Measurements from ENCODE around the gene ARIH2. TPM values are rescaled to one million over a fixed set of nuclear protein-coding genes. Genes with fewer than 3 reads are reported as not detected.
A peak's percentile ranks its signal among the peaks of the same experiment; 100 is the strongest.

Gene ARIH2
- total RNA-seq, 2 experiments from 2014 or later: 105 to 112 TPM

GRCh38 chr3:48928679-48929078 lies 10.0 kb downstream of the ARIH2 start:
- POLR2A ChIA-PET: interaction anchor here (0.6 to 1.8 kb wide), 3 partner anchors 9 to 18 kb away, joined by 3 to 14 read pairs (median 4); partner anchors contain the start of gene ARIH2
- CTCF ChIA-PET: interaction anchor here (0.7 to 3.9 kb wide), 5 partner anchors 10 to 1238 kb away, joined by 3 to 15 read pairs (median 4); partner anchors contain the start of genes ARIH2 and QRICH1
- Mint-ChIP-seq H3K36me3 (ENCODE audit: low read depth) (peaks cover 61% of the 10 kb centered on the region), H3K9me3 (ENCODE audit: low read depth) (no peaks in the 10 kb centered on the region), H3K4me1 (peaks cover 67% of the 10 kb centered on the region), H3K4me3 (peak overlapping the region; percentile 36), H3K27me3 (no peaks in the 10 kb centered on the region), H3K27ac (peak overlapping the region; percentile 87)
- no peak for DNase-seq
- intact Hi-C loops (cut with DNase I, micrococcal nuclease): loop anchor here (1.0 kb wide), 1 partner anchor 10 kb away; the partner anchor contains the start of gene ARIH2 (in 2 of the 2)
- no peak for ATAC-seq

- Mint-ChIP-seq H3K9me3 (ENCODE audit: low read depth) (no peaks in the 10 kb centered on the region), H3K36me3 (ENCODE audit: low read depth) (peaks cover 65% of the 10 kb centered on the region), H3K27ac (peak overlapping the region; percentile 68), H3K4me3 (no peak overlapping the region), H3K27me3 (no peaks in the 10 kb centered on the region), H3K4me1 (peaks cover 73% of the 10 kb centered on the region)
- no peak for ATAC-seq
- CTCF ChIA-PET: interaction anchor here (0.5 to 3.9 kb wide), 9 partner anchors 11 to 1239 kb away, joined by 3 to 15 read pairs (median 3); partner anchors contain the start of gene ARIH2
- no peak for DNase-seq
- POLR2A ChIA-PET: interaction anchor here (1.1 to 1.8 kb wide), 2 partner anchors 10 to 14 kb away, joined by 3 to 14 read pairs; partner anchors contain the start of gene ARIH2
- intact Hi-C loops (cut with DNase I, micrococcal nuclease): no loop called here
Measured at GRCh38 chr3:48929358-48930035, 10.9 kb downstream of the ARIH2 start.

- H3K4me1 Mint-ChIP-seq: peaks cover 79% of the 10 kb centered on the region
- peaks cover 70% of the 10 kb centered on the region for H3K36me3 Mint-ChIP-seq (ENCODE audit: low read depth)
- ATAC-seq: no peak
- ChIA-PET POLR2A (interaction anchor here (0.6 to 1.1 kb wide), 4 partner anchors 9 to 84 kb away, joined by 3 read pairs; no protein-coding TSS in a partner anchor), CTCF (interaction anchor here (0.7 to 3.9 kb wide), 6 partner anchors 12 to 166 kb away, joined by 3 to 15 read pairs (median 3); partner anchors contain the start of gene ARIH2)
- no peak for DNase-seq
- no peak overlapping the region for H3K4me3 Mint-ChIP-seq
- no peaks in the 10 kb centered on the region for H3K27me3 Mint-ChIP-seq
- H3K9me3 Mint-ChIP-seq (ENCODE audit: low read depth): no peaks in the 10 kb centered on the region
- H3K27ac Mint-ChIP-seq: no peak overlapping the region
- intact Hi-C loops (cut with DNase I, micrococcal nuclease): no loop called here
Measured at GRCh38 chr3:48930590-48930989, 11.9 kb downstream of the ARIH2 start.

- Mint-ChIP-seq H3K27me3 (no peaks in the 10 kb centered on the region), H3K4me3 (no peak overlapping the region), H3K27ac (peak overlapping the region; percentile 80), H3K36me3 (ENCODE audit: low read depth) (peaks cover 66% of the 10 kb centered on the region), H3K4me1 (peaks cover 67% of the 10 kb centered on the region), H3K9me3 (ENCODE audit: low read depth) (no peaks in the 10 kb centered on the region)
- DNase-seq (no peak), ATAC-seq (peak; percentile 20)
- intact Hi-C loops (cut with DNase I, micrococcal nuclease): no loop called here
- ChIA-PET CTCF (interaction anchor here (0.7 to 1.1 kb wide), 2 partner anchors 52 to 113 kb away, joined by 3 to 4 read pairs; no protein-coding TSS in a partner anchor), POLR2A (interaction anchor here (1.1 kb wide), 1 partner anchor 13 kb away, joined by 3 read pairs; the partner anchor contains the start of gene ARIH2)
Measured at GRCh38 chr3:48931944-48932580, 13.4 kb downstream of the ARIH2 start.

GRCh38 chr3:48934333-48934991 lies 15.8 kb downstream of the ARIH2 start:
- Mint-ChIP-seq H3K27me3 (no peaks in the 10 kb centered on the region), H3K36me3 (ENCODE audit: low read depth) (peaks cover 57% of the 10 kb centered on the region), H3K4me3 (no peak overlapping the region), H3K27ac (no peak overlapping the region), H3K9me3 (ENCODE audit: low read depth) (no peaks in the 10 kb centered on the region), H3K4me1 (peaks cover 51% of the 10 kb centered on the region)
- no peak for DNase-seq
- ChIA-PET POLR2A (interaction anchor here (0.6 kb wide), 1 partner anchor 230 kb away, joined by 4 read pairs; no protein-coding TSS in a partner anchor), CTCF (interaction anchor here (0.8 to 1.4 kb wide), 5 partner anchors 16 to 303 kb away, joined by 3 to 7 read pairs (median 4); partner anchors contain the start of genes ARIH2 and QRICH1)
- ATAC-seq: no peak
- intact Hi-C loops (cut with DNase I, micrococcal nuclease): no loop called here

GRCh38 chr3:48935530-48935929 lies 16.9 kb downstream of the ARIH2 start:
- ChIA-PET POLR2A (no interaction called here), CTCF (interaction anchor here (0.8 kb wide), 1 partner anchor 24 kb away, joined by 4 read pairs; no protein-coding TSS in a partner anchor)
- H3K4me3 Mint-ChIP-seq: no peak overlapping the region
- peaks cover 50% of the 10 kb centered on the region for H3K36me3 Mint-ChIP-seq (ENCODE audit: low read depth)
- H3K9me3 Mint-ChIP-seq (ENCODE audit: low read depth): no peaks in the 10 kb centered on the region
- ATAC-seq (no peak), DNase-seq (no peak)
- peaks cover 44% of the 10 kb centered on the region for H3K4me1 Mint-ChIP-seq
- intact Hi-C loops (cut with DNase I, micrococcal nuclease): no loop called here
- peak overlapping the region; percentile 24 for H3K27ac Mint-ChIP-seq
- no peaks in the 10 kb centered on the region for H3K27me3 Mint-ChIP-seq

GRCh38 chr3:48938156-48938555 lies 19.5 kb downstream of the ARIH2 start:
- ATAC-seq: no peak
- Mint-ChIP-seq H3K9me3 (ENCODE audit: low read depth) (no peaks in the 10 kb centered on the region), H3K4me1 (peaks cover 27% of the 10 kb centered on the region), H3K27me3 (no peaks in the 10 kb centered on the region), H3K36me3 (ENCODE audit: low read depth) (peaks cover 38% of the 10 kb centered on the region), H3K4me3 (no peak overlapping the region), H3K27ac (peak overlapping the region; percentile 29)
- POLR2A ChIA-PET: no interaction called here
- DNase-seq: no peak
- intact Hi-C loops (cut with DNase I, micrococcal nuclease): no loop called here
- CTCF ChIA-PET: interaction anchor here (0.9 kb wide), 1 partner anchor 10 kb away, joined by 3 read pairs; no protein-coding TSS in a partner anchor

GRCh38 chr3:48938689-48939088 lies 20.0 kb downstream of the ARIH2 start:
- intact Hi-C loops (cut with DNase I, micrococcal nuclease): no loop called here
- ChIA-PET POLR2A (no interaction called here), CTCF (interaction anchor here (0.6 to 0.9 kb wide), 2 partner anchors 9 to 384 kb away, joined by 3 read pairs; no protein-coding TSS in a partner anchor)
- H3K36me3 Mint-ChIP-seq (ENCODE audit: low read depth): peaks cover 37% of the 10 kb centered on the region
- no peaks in the 10 kb centered on the region for H3K27me3 Mint-ChIP-seq
- DNase-seq (no peak), ATAC-seq (no peak)
- H3K27ac Mint-ChIP-seq: peak overlapping the region; percentile 29
- H3K9me3 Mint-ChIP-seq (ENCODE audit: low read depth): no peaks in the 10 kb centered on the region
- H3K4me1 Mint-ChIP-seq: peaks cover 29% of the 10 kb centered on the region
- H3K4me3 Mint-ChIP-seq: no peak overlapping the region

- peaks cover 28% of the 10 kb centered on the region for H3K4me1 Mint-ChIP-seq
- ATAC-seq (peak; percentile 34), DNase-seq (no peak)
- no peaks in the 10 kb centered on the region for H3K27me3 Mint-ChIP-seq
- ChIA-PET POLR2A (no interaction called here), CTCF (no interaction called here)
- H3K4me3 Mint-ChIP-seq: no peak overlapping the region
- H3K27ac Mint-ChIP-seq: peak overlapping the region; percentile 72
- intact Hi-C loops (cut with DNase I, micrococcal nuclease): no loop called here
- no peaks in the 10 kb centered on the region for H3K9me3 Mint-ChIP-seq (ENCODE audit: low read depth)
- peaks cover 11% of the 10 kb centered on the region for H3K36me3 Mint-ChIP-seq (ENCODE audit: low read depth)
Measured at GRCh38 chr3:48945432-48945831, 26.8 kb downstream of the ARIH2 start.

- DNase-seq (no peak), ATAC-seq (peak; percentile 69)
- peak overlapping the region; percentile 72 for H3K27ac Mint-ChIP-seq
- intact Hi-C loops (cut with DNase I, micrococcal nuclease): no loop called here
- peaks cover 29% of the 10 kb centered on the region for H3K4me1 Mint-ChIP-seq
- H3K4me3 Mint-ChIP-seq: no peak overlapping the region
- POLR2A ChIA-PET: interaction anchor here (0.6 to 0.7 kb wide), 2 partner anchors 18 to 337 kb away, joined by 3 to 4 read pairs; partner anchors contain the start of gene UQCRC1
- CTCF ChIA-PET: no interaction called here
- peaks cover 11% of the 10 kb centered on the region for H3K36me3 Mint-ChIP-seq (ENCODE audit: low read depth)
- H3K27me3 Mint-ChIP-seq: no peaks in the 10 kb centered on the region
- no peaks in the 10 kb centered on the region for H3K9me3 Mint-ChIP-seq (ENCODE audit: low read depth)
Measured at GRCh38 chr3:48945891-48946549, 27.4 kb downstream of the ARIH2 start.

- ATAC-seq: no peak
- ChIA-PET POLR2A (no interaction called here), CTCF (no interaction called here)
- Mint-ChIP-seq H3K4me3 (no peak overlapping the region), H3K27me3 (no peaks in the 10 kb centered on the region), H3K9me3 (ENCODE audit: low read depth) (no peaks in the 10 kb centered on the region), H3K27ac (no peak overlapping the region), H3K36me3 (ENCODE audit: low read depth) (peaks cover 14% of the 10 kb centered on the region), H3K4me1 (peaks cover 31% of the 10 kb centered on the region)
- intact Hi-C loops (cut with DNase I, micrococcal nuclease): no loop called here
- DNase-seq: no peak
Measured at GRCh38 chr3:48949376-48949717, 30.7 kb downstream of the ARIH2 start.

Measured in activated CD4-positive, alpha-beta T cell treated with anti-CD3 and anti-CD28 coated beads for 36 hours (primary cell).